Ovary (tissue), 9 donors: ENCODE measurements around the gene ATG2A. TPM values are rescaled to one million over a fixed set of nuclear protein-coding genes. Genes with fewer than 3 reads are reported as not detected.

Experiments
- DNase-seq, 5 donors: peaks; one replicate each; pipeline ENCODE4 v3.0.0-alpha.2; 2019 to 2020
- H3K27ac ChIP-seq, 2 donors: fragments of 200-600 bp; one replicate each; pipeline versions ENCODE4 v1.5.1 to v1.8.0; 2019 to 2022
- H3K27me3 ChIP-seq: fragments of 200-600 bp; one replicate; pipeline ENCODE4 v1.8.0; 2022
- H3K36me3 ChIP-seq: fragments of 200-600 bp; sonication (generic); one replicate; pipeline ENCODE4 v1.5.1; 2019
- H3K4me1 ChIP-seq: one replicate; pipeline ENCODE4 v1.8.1; 2013; ENCODE audit warnings: mild to moderate bottlenecking, moderate library complexity; ENCODE audit not compliant: insufficient read depth
- H3K4me3 ChIP-seq: fragments of 200-600 bp; sonication (generic); one replicate; pipeline ENCODE4 v1.5.1; 2017
- H3K9me3 ChIP-seq, 2 donors: fragments of 200-600 bp in 1 of 2; sonication (generic) in 1 of 2; one replicate each; pipeline versions ENCODE4 v1.5.1 to v1.8.1; 2013 to 2019; ENCODE audit warnings: mild to moderate bottlenecking in 1 of 2, moderate library complexity in 1 of 2
- EP300 ChIP-seq: sonication (generic); formaldehyde crosslinking; IDR thresholded peaks from one replicate; pipeline ENCODE4 v1.6.1; 2017; ENCODE audit warnings: antibody characterized with exemption
- POLR2A ChIP-seq: fragments of 450-650 bp; IDR thresholded peaks from one replicate; pipeline ENCODE4 v1.6.1; 2017; ENCODE audit warnings: antibody characterized with exemption, mild to moderate bottlenecking, moderate library complexity
- WGBS, 3 donors: extraction: QIAGEN DNeasy Blood & Tissue Kit in 1 of 3; methylation state at CpG; one replicate each; pipeline versions ENCODE4 v1.1.5 to v1.1.7; 2013 to 2017; 5-methylcytosine and 5-hydroxymethylcytosine counted together
- intact Hi-C, 4 donors: fragments of 100-400 bp; cut with DNase I; formaldehyde crosslinking; loops; one replicate each; pipeline versions ENCODE4 v1.11.0 to v1.15.1; 2022 to 2023
- polyA plus RNA-seq, 2 donors: library from polyadenylated mRNA; stranded (reverse); fragments of 200-250 nt in 1 of 2; fragments of 350-450 nt in 1 of 2; fragmentation: Illumina TruSeq in 1 of 2; extraction: RNeasy Lipid Tissue Mini Kit (QIAGEN cat#74804) in 1 of 2; gene quantifications; one replicate each; pipeline ENCODE4 v1.2.3, GENCODE V29; 2013 to 2014
- total RNA-seq, 7 donors: library from RNA; depleted of rRNA in 2 of 7; stranded (reverse); fragments of >200 nt in 2 of 7; fragmentation: NEBNext Ultra II Directional in 3 of 7; extraction: Animal tissue kit (Norgen Biotek cat#: 25700) in 3 of 7; gene quantifications; one replicate each; pipeline versions ENCODE4 v1.1.0 to v1.2.4, GENCODE V29; 2016 to 2023
- TF ChIP-seq, protein P1 (sequence below), 3 donors: fragments of 450-650 bp in 2 of 3; fragments of 200-600 bp in 1 of 3; IDR thresholded peaks; one replicate each; pipeline versions ENCODE4 v1.5.1 to v1.8.0; 2016 to 2022; ENCODE audit warnings: antibody characterized with exemption in 3 of 3, mild to moderate bottlenecking in 1 of 3
- donor health status: DM: no; HTN: no; CAD: no; lungs with moderate emphysema.
- donor health status: DM: no; HTN: no; CAD: no.
- donor health status: Bipolar disorder and iron deficiency.
- donor health status: DM: yes; HTN: yes; CAD: no.
- donor health status: DM: no; HTN: no; CAD: no.
- donor health status: DM: yes; HTN: yes; CAD: no.

Gene ATG2A
- total and polyA plus RNA-seq, 9 donors: 2.2 to 40.1 (median 27.8) TPM

DNA sequence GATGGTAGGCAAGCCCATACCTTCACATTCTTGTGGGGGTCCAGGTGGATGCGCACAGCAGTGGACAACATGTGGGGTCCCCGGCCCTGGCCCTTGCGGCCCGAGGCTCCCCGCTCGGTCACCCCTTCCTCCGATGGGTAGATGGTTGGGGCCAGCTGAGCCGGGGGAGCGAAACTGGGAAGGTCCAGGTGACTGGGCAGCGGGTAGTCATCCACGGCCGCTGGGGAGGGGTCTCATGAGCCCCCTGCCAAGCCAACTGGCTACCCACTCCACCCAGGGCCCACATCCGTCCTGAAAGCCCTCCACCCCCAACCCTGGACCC, 10.7 kb downstream of the ATG2A start:
- Histone ChIP-seq H3K9me3 (no peaks in the 10 kb centered on the region), H3K4me3 (no peak overlapping the region), H3K27me3 (no peaks in the 10 kb centered on the region), H3K27ac (no peak overlapping the region), H3K36me3 (no peaks in the 10 kb centered on the region), H3K4me1 (no peaks in the 10 kb centered on the region)
- 91 to 97% (median 93%) methylated on average over 13 of the region's 13 CpGs for WGBS, 3 donors
- no peak for DNase-seq
- intact Hi-C loops: no loop called here
- TF ChIP-seq POLR2A: no peak
- TF ChIP-seq EP300: no peak
- TF ChIP-seq, protein P1, sequence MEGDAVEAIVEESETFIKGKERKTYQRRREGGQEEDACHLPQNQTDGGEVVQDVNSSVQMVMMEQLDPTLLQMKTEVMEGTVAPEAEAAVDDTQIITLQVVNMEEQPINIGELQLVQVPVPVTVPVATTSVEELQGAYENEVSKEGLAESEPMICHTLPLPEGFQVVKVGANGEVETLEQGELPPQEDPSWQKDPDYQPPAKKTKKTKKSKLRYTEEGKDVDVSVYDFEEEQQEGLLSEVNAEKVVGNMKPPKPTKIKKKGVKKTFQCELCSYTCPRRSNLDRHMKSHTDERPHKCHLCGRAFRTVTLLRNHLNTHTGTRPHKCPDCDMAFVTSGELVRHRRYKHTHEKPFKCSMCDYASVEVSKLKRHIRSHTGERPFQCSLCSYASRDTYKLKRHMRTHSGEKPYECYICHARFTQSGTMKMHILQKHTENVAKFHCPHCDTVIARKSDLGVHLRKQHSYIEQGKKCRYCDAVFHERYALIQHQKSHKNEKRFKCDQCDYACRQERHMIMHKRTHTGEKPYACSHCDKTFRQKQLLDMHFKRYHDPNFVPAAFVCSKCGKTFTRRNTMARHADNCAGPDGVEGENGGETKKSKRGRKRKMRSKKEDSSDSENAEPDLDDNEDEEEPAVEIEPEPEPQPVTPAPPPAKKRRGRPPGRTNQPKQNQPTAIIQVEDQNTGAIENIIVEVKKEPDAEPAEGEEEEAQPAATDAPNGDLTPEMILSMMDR (IDR thresholded peaks at IDR 0.05): no peak

DNA sequence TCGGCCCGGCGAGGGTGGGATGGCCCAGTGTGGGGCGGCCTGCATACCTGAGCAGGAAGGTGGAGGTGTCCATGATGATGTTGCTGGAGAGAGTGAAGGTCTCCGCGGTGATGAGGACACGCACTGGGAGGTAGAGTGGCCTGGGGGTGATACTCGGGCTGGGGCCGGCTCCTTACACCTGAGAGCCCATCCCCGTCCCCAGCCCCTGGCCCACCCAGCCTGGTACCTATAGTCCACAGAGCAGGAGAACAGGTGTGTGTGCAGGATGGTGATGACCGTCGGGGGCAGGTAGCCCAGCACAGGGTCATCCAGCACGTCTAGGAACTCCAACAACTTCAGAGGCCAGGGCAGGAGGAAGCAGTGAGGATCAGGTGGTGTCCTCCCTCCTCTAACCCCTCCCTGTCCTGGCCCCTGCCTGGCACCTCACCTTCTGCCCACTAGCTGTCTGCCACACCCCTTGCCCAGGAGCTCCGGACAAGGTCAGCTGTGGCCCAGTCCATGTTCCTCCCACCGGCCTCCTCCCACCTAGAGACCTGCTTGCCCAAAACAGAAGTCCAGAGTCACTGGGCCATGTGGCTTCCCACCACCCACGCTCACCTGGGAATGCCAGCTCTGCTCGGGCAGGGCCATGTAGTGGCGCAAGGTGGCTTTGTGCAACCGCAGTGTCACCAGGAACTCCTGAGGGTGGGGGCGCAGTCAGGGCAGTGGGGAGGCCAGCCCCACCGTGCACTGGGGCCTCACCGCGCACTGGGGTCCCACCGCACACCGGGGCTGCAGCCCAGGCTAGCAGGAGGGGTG, 11.3 kb downstream of the ATG2A start:
- no peaks in the 10 kb centered on the region for H3K9me3 ChIP-seq

DNA sequence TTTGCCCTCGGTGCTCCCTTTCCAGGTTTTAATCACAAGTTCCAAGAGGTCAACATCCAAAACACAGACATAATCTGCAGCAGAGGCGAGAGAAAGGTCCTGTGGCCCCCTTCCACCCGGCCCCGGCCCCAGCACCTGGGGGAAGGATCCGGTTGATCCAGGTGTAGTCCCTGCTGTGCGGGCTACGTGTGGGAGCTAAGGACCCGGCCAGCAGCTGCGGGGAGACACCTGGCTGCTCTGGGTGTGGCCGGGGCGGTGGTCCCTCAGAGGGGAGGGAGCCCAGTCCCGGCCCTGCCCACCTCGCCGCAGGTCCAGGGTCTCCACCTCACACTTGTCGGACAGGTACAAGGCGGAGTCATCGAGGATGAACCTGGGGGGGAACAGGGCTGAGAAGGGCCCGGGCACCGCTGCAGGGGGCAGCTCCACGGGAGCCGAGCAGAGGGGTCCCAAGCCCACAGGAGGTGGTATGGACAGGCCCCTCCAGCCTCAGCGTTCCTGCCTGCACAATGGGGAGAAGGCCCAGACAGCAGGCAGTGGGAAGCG, 13.6 kb downstream of the ATG2A start:
- TF ChIP-seq, protein P1 (IDR thresholded peaks at IDR 0.05): no peak
- TF ChIP-seq EP300 (no peak), POLR2A (no peak)
- Histone ChIP-seq H3K36me3 (no peaks in the 10 kb centered on the region), H3K4me1 (no peaks in the 10 kb centered on the region), H3K4me3 (no peak overlapping the region), H3K9me3 (no peaks in the 10 kb centered on the region), H3K27ac (no peak overlapping the region), H3K27me3 (no peaks in the 10 kb centered on the region)
- WGBS, 3 donors: 90 to 94% (median 92%) methylated on average over 23 of the region's 23 CpGs
- DNase-seq: peak in 1 of 5 donors; percentile 19
- intact Hi-C loops: no loop called here

More for the DNA sequence above, 11.3 kb downstream of the ATG2A start:
- Histone ChIP-seq H3K27me3 (no peaks in the 10 kb centered on the region), H3K4me1 (no peaks in the 10 kb centered on the region), H3K27ac (no peak overlapping the region), H3K4me3 (no peak overlapping the region), H3K36me3 (no peaks in the 10 kb centered on the region)
- intact Hi-C loops: no loop called here
- 91 to 94% (median 91%) methylated on average over 24 to 25 of the region's 25 CpGs for WGBS, 3 donors
- no peak for DNase-seq
- TF ChIP-seq EP300 (no peak), POLR2A (no peak)
- TF ChIP-seq, protein P1 (IDR thresholded peaks at IDR 0.05): no peak

DNA sequence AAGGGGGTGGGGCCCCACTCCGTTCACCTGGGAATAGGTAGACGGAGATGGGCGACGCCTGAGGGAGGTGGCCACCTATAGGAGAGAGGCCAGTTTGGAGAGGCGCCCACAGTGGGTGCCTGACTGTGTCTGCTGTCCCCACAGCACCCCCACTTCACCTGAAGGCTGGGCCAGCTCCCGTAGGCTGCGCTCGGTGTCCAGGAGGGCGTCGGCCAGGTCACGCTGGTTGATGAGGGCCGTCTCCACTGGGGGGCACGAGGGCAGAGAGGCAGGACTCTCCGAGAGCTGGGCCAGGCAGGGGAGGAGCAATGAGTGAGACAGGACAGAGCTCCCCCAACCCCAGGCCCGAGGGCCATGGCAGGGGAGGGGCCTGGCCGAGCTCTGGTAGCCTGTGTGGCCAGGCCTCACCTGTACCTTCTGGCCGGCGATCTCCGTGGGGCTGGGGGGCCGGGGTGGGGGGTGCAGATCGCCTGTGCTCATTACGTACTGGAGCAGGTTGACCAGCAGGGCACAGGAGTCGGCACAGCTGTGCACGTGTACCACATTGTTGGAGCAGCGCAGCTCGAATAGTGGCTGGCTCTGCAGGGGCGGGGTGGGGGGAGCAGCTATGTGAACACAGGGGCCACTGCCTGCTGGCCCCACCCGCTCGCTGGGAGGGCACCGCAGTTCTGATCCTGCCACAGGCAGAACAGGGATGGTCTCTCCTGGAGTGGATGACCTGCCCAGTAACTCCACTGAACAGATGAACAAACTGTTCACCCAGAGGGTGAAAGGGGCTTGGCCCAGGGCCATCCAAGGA, 14.7 kb downstream of the ATG2A start:
- TF ChIP-seq POLR2A: no peak
- no peaks in the 10 kb centered on the region for H3K4me1 ChIP-seq
- H3K4me3 ChIP-seq: no peak overlapping the region
- WGBS, 3 donors: 83 to 88% (median 87%) methylated on average over 30 of the region's 30 CpGs
- peak in 1 of 5 donors; percentile 35 for DNase-seq
- intact Hi-C loops: no loop called here
- H3K27ac ChIP-seq: no peak overlapping the region
- no peaks in the 10 kb centered on the region for H3K36me3 ChIP-seq
- H3K27me3 ChIP-seq: no peaks in the 10 kb centered on the region
- H3K9me3 ChIP-seq: no peaks in the 10 kb centered on the region
